Stimulated activated naive CD8-positive, alpha-beta T cell treated with anti-CD3 and anti-CD28 coated beads, Interleukin-15, Interleukin-2, amounts not matched to agents 100 U/mL and 50 U/mL, for 24 hours (primary cell): ENCODE data around the gene SCARB1.
"Not testable (repeated sequence)": the region's sequence is repeated elsewhere in the genome, so short reads cannot be mapped to it uniquely, and the experiment has no call there.

Experiments
- ATAC-seq: fragments of 150-1000 bp; cut with Tn5 transposase; one replicate; pipeline ENCODE4 v1.10.0; 2021
- DNase-seq: peaks from one replicate; pipeline ENCODE4 v3.0.0; 2021

The SCARB1 gene

DNA sequence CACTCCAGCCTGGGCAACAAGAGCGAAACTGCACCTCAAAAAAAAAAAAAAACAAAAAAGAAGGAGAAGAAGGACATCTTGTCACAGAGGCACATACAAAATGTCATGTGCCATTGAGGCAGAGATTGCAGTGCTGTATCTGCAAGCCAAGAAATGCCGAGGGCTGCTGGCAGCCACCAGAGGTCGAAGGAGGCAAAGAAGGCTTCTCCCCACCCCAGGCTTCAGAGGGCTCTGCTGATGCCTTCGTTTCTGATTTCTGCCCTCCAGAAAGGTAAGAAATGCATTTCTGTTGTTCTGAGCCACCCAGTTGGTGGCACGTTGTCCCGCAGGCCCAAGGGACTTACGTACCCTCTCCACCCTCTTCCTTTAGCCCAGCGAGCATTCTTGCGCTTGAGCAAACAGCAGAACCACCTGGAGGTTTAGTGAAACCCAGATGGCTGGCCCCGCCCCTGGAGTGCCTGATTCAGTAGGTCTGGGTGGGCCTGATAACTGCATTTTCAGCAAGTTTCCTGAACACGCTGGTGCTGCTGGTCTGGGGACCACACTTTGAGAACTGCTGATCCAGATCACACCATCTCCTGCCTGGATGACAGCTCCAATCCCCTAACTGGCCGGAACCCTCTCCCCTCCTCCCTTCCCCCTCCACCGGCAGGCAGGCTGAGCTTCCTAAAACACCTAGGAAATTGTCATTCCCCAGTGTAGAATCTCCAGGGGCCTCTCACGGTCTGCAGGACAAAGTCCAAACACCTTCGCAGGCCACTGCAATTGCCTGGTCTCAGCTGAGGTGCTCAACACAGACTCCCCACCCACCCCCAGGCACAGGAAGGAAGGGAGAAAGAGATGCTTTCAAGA lies 21.1 kb upstream of the SCARB1 start:
- ATAC-seq (peak; percentile 42), DNase-seq (no peak)

DNA sequence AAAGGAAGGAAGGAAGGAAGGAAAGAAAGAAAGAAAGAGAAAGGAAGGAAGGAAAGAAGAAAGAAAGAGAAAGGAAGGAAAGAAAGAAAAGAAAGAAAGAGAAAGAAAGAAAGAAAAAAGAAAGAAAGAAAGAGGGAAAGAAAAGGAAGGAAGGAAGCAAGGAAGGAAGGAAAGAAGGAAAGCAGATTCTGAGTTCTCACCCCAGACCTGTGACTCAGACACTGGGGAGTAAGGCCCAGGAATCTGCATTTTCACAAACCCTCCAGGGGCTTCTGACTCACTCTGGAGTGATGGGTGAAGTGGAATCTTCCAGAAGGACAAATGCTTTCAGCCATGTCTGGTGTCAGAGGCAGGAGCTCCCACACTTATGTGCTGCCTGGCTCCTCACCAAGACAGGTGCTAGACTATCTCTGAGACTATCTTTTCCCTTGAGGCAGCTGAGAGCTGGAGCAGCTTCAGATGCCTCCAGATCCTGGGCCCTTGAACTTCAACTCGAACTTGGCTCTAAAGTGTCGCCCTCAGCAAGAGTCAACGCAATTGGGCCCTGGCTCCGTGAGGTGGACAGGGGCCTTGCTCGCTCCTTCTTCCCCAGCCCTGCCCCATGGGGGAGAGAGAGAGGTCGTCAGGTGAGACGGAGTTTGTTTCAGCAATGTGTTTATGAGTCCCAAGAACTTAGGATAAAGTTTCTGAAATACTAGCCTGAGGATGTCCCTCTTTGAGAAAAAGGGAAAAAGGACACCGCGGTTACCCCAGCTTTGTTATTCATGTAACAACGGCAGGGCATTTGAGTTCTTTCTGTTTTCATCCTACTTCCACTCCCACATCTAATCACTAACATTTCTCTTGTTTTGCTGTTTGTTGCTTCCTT lies 19.8 kb upstream of the SCARB1 start:
- DNase-seq (no peak), ATAC-seq (peak; percentile 19)

DNA sequence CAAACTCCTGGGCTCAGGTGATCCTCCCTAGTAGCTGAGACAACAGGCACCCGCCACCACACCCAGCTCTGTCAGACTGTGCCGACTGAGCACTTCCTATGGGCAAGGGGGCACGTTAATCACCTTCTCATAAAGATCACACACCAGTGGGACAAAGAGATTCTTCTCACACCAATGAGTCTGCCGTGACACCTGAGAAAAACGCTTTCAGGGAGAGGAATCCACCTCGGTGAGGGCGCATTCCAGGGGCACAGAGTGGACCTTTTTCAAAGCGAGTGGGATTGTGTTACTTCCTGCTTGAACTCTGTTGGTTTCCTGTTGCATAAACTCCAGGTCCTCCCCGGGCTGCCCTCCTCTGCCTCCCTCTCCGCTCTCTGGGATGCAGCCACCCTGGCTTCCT lies 17.5 kb upstream of the SCARB1 start:
- ATAC-seq (no peak), DNase-seq (no peak)

DNA sequence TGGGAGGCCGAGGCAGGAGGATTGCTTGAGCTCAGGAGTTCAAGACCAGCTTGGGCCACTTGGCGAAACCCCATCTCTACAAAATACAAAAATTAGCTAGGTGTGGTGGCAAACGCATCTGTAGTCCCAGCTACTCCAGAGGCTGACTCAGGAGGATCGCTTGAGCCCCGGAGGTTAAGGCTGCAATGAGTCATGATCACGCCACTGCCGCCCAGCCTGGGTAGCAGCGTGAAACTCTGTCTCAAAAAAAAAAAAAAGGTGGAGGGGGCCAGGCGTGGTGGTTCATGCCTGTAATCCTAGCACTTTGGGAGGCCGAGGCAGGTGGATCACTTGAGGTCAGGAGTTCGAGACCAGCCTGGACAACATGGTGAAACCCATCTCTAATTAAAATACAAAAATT lies 16.7 kb upstream of the SCARB1 start:
- ATAC-seq, DNase-seq: not testable (repeated sequence)

DNA sequence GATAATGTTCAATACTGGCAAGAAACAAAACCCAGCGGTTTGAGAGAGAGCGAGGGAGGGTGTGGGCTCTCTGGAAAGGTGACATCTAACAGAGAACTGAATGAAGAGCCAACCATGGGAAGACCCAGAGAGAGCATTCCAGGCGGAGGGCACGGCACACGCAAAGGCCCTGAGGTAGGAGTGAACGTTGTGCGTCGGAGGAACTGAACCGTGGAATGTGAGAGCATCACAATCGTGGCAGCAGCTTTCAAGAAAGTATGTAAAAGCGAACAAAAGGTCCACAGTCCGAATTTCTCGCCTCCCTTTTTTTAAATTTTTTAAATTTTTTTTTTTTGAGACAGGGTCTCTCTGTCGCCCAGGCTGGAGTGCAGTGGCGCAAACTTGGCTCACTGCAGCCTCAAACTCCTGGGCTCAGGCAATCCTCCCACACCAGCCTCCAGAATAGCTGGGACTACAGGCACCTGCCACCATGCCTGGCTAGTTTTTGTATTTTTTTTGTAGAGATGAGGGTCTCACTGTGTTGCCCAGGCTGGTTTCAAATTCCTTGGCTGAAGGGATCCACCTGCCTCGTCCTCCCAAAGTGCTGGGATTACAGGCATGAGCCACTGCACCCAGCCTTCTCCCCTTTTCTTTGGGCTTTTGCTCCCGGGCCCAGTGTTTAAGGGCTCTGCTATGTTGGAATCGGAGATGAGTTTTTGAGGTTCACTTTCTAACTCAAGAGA lies 15.3 kb upstream of the SCARB1 start:
- ATAC-seq (no peak), DNase-seq (no peak)

DNA sequence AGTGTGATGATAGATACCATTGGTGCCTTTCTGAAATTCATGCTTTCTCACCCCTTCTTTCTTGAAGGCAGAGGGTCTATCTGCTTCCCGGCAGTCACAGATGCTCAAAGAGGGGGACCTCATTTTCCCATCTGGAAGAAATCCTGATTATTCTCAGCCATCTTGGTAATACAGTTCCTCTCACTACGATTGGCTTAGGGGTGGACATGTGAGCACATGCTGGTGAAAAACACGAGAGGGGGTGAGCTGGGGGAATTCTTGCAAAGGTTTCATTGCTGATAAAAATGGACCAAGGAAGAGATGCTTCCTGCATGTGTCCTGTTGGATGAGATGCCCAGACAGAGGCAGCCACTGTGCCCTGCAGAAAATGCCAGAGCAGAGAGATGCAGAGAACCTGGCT lies 13.8 kb upstream of the SCARB1 start:
- ATAC-seq (no peak), DNase-seq (no peak)

DNA sequence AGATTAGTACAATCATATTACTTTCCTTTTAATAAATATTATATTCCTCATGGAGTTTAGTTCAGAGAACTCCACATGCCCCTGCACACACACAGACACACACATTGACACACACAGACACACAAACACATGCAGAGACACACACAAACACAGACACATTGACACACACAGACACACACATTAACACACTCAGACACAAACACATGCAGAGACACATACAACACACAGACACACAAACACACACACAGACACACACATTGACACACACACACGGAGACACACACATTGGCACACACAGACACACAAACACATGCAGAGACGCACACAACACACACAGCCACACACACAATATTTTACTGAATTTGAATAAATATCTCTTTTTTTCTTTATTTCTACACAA lies 12.5 kb upstream of the SCARB1 start:
- no peak for ATAC-seq

DNA sequence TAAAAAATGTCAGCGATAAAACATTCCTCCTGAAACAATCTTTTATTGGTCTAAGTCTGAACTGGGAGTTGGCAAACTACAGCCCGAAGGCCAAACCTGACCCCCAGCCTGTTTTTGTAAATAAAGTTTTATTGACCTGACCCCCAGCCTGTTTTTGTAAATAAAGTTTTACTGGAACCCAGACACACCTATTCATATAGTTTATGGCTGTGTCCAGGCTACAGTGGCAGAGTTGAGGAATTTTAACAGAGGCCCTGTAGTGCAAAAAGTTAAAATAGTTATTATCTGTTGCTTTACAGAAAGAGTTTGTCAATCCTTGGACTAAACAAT lies 12.1 kb upstream of the SCARB1 start:
- ATAC-seq (no peak), DNase-seq (no peak)

More for the DNA sequence above, 12.5 kb upstream of the SCARB1 start:
- DNase-seq = no peak

DNA sequence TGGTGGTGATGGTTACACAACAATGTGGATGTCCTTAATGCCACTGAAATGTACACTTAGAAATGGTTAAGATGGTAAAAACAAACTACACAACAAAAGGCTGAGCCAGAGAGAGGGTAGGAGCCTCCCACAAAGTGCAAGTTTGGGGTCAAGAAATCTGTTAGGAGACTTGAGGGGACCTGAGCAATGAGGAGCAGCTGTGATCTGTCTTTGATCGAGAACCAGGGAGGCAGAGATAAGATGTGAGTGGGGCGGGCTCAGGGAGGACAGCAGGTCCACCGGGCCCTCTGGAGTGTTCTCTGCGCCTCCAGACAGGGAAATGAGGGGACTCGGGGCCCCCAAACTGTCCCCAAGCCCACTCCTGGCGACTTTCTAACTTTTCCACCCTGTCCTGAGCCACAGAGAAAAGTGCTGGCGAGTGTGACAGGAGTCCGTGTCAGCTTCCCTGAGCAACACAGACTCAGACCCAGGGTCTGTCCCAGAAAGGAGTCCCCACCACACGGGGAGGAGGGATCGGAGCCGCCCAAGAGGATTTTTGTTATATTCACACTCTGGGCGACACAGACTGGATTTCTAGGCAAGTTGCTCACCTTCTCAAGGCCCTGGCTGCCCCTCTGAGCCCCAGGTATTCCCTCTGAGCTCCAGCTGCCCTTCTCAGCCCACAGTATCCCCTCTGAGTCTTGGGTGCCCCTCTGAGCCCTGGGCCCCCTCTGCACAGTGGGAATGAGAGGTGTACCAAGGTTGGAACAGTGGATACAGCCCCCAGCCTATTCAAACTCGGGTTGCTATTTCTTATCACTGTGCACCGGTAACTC lies 11.5 kb upstream of the SCARB1 start:
- ATAC-seq (no peak), DNase-seq (no peak)

DNA sequence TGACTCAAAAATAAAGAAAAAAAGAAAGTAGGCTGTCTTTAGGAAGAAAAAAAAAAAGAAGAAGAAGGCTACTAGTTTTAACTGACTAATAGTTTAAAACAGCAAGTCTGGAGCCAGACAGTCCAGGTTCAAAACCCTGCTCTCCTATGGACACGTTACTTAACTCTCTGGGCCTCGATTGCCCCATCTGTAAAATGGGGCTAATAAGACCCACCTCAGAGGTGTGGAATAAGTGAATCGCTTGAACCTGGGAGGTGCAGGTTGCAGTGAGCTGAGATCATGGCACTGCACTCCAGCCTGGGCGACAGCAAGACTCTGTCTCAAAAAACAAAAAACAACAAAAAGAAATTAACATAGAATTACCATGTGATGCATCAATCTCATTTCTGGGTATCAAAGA lies 10.5 kb upstream of the SCARB1 start:
- ATAC-seq (no peak), DNase-seq (no peak)

DNA sequence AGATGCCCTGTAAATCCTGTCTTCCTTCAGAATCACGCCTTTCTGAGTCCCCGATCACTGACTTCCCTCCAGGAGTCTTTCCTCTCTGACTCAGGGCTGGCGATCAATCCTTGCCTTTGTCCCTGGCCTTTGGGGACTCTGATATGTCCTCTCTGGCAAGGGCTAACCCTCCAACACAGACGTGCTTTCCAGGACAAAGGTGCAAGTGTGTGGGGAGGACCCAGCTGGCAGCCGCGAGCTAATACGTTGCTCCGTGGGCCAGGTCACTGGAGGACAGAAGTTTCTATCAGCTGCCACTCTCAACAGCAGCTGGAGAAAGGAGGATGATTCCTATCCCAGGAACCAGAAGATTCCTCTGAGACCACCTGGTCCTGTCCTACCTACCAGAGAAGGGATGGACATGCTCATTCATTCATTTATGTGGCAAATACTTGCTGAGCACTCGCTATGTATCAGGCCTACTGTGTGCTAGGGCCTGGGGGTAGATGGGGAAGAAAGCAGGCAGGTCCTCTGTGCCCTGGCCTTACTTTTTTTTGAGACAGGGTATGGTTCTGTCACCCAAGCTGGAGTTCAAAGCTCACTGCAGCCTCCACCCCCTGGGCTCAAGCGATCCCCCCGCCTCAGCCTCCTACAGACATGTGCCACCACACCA lies 8.5 kb upstream of the SCARB1 start:
- ATAC-seq = no peak

DNA sequence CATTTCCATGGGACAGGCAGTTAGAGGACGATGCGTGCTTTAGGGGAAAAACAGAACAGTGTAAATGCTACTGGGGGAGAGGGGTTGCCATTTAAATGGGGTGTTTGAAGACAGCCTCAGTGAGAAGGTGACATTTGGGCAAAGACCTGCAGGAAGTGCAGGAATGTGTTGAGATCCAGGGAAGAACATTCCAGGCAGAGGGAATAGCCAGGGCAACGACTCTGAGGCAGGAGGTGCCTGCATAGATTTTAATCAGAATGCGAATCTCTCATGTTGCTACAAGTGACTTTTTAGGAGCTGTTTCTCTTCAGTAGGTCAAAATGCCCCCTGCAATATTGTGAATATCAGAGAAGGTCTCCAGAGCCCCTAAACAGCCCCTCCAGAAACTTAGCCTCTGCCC lies 7.6 kb upstream of the SCARB1 start:
- no peak for ATAC-seq
- DNase-seq = no peak

More for the DNA sequence above, 8.5 kb upstream of the SCARB1 start:
- DNase-seq = no peak

DNA sequence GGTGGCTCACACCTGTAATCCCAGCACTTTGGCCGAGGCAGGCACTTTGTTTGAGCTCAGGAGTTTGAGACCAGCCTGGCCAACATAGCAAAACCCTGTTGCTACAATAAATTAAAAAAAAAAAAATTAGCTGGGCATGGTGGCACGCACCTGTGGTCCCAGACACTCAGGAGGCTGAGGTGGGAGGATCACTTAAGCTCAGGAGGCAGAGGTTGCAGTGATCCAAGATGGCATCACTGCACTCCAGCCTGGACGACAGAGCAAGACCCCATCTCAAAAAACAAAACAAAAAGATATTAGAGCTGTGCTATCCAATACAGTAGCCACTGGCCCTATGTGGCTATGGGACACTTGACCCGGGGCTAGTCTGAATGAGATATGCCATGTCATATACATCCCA lies 6.9 kb upstream of the SCARB1 start:
- no peak for DNase-seq
- ATAC-seq = no peak

DNA sequence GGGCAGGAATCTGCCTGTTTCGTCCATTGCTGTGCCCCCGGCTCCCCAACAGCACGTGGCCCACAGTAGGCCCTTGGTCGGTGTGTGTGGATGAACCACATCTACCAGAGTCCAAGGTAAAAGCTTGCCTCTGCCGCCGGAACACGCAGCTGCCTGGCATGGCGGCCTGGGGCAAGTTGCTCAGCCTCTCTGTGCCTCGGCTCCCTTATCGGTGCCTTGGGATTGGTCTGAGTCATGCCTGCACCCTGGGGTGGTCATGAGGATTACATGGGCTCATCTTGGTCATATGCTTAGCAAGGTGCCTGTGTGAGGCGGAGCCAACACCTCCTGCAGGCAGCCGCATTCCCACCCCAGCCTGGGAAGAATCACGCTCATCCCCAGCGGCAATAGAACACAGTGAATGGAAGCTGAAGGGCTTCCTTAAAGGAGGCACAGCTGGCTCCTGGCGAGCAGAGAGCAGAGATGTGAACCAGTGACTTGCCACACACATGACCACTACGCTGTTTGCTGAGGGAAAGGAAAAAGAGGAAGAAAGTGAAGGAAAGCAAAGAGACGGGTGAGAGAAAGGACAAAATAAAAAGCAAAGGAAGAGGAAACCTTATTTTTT lies 5.5 kb upstream of the SCARB1 start:
- ATAC-seq = peak; percentile 63
- DNase-seq = no peak

DNA sequence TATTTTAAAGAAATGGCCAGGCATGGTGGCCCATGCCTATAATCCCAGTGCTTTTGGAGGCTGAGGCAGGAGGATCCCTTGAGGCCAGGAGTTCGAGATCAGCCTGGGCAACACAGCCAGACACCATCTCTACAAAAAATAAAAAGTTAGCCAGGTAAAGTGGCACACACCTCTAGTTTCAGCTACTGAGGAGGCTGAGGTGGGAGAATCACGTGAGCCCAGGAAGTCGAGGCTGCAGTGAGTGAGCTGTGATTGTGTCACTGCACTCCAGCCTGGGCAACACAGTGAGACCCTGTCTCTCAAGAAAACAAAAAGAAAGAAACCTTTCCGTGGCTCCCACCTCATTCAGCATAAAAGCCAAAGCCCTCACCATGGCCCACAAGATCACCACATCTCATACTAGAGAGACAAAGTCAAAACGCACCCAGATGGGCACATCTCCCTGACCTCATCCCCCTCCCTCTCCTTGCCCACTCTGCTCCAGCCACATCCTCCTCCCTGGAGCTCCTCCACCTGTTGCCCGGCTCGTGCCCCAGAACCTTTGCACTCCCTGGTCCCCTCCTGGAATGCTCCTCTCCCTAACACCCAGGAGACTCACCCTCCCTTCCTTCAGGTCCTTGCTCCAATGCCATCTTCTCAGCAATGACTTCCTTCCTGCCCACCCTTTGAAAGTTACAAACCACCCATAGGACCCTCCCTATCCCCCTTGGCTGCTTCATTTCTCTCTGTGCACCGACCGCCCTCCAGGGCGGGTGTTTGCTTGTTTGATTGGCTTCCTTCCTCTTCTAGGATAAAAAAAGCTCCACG lies 4.8 kb upstream of the SCARB1 start:
- DNase-seq (no peak), ATAC-seq (no peak)

DNA sequence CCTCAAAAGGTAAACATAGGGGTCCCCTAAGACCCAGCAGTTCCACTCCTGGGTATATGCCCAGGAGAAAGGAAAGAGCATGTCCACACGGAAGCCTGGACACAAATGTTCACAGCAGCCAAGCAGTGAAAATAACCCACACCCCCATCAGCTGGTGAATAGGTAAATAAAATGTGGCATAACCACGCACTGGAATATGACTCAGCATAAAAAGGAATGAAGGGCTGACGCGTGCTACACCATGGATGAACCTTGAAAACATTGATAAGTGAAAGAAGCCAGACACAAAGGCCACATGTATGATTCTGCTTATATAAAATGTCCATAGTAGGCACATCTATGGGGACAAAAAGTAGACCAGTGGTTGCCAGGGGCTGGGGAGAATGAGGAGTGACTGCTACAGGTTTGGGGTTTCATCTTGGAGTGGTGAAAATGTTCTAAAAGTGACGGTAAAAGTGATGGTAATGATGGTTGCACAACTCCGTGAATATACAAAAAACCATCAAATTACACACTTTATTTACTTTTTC lies 3.8 kb upstream of the SCARB1 start:
- ATAC-seq (no peak), DNase-seq (no peak)

DNA sequence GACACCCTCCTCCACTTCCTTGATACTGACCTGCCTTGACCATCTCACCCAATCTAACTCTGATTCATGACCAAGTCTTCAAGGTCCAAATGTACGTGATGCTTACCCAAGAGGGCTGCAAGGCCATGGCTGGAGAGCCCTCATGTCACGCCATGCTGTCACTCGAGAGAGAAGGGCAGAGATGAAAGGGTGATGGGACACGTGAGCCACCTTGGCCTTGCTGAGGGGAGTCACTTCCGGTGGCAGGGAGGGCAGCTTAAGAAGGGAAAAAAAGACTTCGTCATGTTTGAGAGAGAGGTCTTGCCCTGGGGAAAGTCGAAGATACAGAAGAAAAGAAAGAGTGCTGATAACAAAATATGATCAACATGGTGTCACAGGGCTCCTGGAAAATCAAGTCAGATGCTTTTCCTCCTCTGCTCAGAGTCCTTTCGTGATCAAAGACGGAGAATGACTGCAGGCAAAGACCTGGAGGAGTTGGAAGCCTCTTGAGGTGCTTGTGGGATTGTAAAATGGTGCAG lies 3.3 kb upstream of the SCARB1 start:
- DNase-seq (no peak), ATAC-seq (no peak)

DNA sequence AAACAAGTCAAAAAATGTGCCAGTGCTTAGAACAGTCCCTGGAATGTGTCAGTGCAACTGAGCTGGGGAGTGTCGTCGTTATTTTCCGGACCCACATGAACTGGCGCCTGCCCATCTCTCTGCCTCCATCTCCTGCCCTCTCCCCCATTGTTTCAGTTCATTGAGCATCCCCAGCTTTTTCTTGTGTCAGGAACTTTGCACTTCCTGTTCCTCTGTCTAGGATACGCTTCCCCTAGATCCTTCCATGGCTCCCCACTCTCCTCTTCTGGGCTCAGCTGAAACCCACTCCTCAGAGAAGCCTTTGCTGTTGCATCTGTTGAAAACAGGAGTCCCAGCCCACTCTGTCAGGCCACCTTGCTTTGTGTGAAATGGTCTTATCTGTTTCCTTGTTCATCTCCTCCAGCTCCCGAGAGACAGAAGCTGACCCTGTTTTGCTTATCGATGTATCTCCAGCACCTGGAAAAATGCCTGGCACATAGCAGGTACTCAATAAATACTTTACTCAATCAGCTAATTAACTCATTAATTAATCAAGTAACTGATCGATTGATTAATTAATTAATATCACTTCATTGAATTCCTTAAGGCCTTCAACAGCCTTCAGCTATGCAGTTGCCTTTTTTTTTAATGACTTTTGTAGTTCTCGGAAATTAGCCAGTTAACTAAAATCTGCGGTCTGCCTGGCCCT lies 2.7 kb upstream of the SCARB1 start:
- ATAC-seq = no peak
- no peak for DNase-seq

DNA sequence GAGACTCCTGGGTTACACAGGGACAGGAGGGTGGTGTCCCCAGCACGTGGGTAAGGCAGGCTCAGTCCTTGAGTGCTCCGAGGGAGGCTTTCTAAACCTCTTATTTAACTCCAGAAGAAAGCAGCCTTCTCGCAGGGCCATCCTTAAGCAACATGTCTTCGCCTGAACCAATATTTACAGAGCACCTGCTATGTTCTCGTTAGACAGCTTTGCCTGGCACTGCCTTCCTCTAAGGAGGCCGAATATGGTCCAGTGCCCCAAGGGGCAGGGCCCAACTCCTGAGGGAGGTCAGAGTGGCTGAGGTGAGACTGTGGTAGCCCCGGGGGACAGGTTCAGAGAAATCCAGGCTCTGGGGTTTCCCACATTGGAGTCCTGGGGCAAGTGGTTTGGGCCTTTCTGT lies 2.1 kb upstream of the SCARB1 start:
- no peak for DNase-seq
- ATAC-seq = no peak
